GM19395 (cell line): Measurements from ENCODE around the gene NEURL1B.
"Not testable (repeated sequence)": the region's sequence is repeated elsewhere in the genome, so short reads cannot be mapped to it uniquely, and the experiment has no call there.

Experiments
- ATAC-seq: cut with Tn5 transposase; IDR thresholded peaks from one replicate; pipeline ENCODE4 v1.9.1; 2021; ENCODE audit warnings: mild to moderate bottlenecking, moderate library complexity; ENCODE audit not compliant: unreplicated experiment

NEURL1B gene

DNA sequence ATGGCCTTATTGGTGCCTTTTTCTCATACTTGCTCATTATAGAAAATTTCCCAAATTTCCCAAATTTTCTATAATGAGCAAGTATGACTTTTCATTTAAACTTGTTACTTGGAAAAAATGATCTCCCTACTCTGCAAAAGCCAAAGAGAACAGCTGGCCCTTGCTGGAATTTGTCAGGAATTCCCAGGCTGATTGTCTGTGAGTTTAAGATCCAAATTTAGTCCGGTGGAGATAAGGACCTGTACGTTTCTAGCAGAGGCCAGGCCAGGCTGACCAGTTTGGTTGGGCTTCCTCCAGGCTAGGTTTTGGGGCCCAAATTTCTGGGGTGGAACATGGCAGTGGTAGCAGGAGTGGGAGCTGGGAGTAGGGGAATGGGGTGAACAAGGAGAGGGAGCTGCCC is 51.9 kb downstream of the NEURL1B start:
- ATAC-seq: no peak

DNA sequence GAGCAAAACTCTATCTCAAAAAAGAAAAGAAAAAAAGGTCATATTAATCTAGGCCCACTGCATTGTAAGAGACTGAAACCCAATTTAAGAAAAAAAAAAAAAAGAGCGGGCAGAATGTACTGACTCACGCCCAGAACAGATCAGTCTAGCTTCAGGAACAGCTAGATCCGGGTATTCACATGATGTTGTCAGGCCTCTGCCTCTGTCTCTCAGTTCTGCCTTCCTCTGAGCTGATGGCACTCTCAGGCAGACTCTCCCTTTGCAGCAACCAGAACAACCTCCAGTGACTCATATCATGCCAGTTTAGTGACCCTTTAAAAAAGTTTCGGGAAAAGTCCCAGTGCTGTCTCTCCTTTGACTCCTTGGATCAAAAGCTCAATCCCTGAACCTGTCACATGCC is 53.0 kb downstream of the NEURL1B start:
- ATAC-seq: no peak

DNA sequence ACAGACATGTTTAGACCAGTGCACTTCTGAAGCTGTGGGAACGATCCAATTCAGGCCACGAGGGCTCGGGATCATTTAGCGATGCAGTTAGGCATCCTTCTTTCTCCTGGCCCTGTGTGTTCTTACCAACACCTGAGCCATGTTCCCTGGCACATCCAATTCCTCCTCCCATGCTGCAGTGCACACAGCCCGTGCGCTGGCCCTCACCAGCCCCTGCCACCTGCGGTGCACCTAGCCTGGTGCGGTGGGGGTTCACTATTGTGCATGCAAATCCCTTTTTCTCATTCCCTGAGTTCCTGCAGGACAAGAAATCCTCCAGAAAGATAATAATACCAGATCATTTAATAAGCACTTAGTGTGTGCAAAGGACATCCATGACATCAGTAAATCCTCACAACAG is 53.5 kb downstream of the NEURL1B start:
- ATAC-seq: no peak

DNA sequence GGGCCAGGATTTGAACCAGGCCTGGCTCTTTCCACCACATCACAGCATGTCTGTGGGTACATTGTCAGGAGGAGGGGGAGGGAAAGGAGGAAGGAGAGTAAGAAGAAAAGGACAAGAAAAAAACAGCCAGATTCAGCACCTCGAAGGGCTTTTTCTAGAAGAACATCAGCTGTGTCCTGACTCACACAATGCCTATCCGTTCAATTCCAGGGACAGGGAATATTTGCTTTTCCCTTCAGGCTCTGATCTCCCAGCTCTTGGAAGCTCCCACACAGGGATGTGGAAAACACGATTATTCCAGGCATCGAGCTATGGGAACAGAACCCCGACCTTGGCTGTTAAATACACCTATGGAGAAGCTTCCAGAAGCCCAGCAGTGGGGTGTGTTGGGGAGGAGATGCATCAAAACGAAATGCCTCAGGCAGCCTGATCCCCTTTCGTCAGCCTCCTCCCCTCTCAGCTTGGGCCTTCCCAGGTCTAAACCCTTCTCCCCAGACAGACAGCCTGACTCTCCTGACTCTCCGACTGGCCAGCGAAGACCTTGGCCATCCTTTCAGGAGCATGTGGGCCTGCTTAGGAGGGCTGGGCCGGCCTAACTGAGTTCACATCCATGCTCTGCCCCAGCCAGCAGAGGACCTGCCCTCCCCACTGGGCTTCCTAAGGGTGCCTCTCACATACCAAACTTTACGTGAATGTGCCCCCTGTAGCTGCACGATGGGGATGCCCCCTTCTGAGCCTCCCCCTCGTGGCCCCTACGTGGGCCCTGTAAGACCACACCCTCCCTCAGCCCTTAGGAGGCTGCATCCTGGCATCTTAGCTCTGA is 54.4 kb downstream of the NEURL1B start:
- no peak for ATAC-seq

DNA sequence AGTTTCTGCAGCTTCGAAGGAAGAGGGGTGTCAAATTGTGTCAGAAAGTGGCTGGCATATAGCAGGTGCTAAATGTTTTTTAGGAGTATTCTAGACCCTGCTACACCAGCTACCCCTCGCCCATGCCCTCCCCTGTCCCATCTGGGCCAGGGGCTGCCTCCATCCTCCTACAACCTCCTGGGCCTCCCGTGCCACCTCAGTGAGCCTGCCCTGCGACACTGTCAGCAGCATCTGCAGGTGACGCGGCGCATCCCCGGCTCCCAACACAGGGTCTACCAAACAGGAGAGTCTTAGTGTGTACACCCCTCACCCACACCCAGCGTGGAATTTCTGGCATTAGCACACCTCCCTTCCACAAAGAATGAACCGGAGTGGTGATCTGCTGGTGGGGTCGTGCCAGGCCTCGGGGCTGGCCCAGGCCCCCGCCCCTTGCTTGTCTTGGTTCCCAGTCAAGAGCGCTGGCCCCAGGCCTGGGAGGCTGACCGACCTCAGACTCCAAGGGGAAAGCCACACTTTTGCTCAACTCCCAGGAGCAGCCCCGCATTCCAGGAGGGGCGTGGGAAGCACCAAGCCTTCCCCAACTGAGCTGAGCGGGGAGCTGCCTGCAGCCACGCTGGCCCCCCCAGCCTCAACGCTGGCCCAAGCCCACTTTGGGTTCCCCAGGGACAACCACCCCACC is 55.2 kb downstream of the NEURL1B start:
- ATAC-seq: no peak

DNA sequence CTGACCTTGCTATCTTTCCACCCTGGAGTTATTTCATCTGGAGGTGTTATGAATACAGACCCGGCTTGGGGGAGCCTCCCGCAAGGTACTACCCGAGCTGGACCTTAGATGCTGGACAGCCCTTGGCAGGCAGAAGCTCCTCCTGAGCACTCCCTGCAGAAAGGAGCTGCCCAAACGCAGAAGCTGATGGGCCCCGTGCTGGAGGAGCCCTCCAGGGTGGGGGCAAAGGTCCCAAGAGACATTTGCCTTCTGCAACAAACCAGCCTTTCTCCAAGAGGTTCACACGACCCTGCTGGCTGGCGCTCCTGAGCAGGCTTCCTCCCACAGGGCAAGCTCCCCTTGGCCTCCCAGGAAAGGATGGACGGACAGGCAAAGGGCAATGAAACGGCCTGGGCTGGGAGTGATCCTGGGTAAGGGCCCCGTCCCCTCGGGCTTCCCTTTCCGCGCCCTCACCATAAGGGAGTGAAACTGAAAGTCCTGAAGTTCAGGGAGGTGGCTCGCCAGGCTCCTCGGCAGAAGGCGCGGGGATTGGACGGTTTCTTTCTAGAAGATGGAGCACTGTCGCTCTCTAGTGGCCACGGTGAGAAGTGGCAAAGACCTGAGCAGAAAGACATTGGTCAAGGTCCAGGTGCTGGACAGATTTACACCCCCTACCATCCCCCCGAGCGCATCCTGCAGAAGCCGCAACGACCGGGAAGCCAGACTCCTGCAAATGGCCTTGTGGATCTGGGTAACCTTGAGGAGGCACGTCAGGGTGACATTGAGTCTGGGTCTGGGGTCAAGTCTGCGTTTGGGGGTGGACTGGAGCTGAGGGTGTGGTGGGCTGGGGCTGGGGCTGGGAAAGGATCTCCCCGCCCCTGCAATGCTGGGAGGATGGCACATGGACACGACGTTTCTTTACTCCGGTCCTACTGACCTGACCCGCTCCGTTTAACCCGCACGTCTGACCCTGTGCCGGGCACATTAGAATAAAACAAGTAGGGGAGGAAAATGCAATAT is 56.4 kb downstream of the NEURL1B start:
- peak; percentile 92 for ATAC-seq

DNA sequence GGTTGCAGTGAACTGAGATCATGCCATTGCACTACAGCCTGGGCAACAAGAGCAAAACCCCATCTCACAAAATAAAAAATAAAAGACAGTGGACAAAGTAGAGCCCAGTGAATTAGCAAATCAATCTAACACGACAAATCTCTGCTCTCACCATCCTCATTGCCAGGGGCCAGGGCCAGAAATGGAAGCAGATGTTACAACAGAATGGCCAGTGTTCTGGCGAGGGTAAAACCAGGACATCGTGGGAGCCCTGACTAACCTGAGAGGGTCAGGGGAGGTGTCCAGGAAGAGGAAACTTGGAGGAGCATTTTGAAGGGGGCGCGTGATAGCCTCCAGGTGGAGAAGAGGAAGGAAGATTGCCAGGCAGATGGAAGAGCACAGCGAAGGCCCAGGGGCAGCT is 58.4 kb downstream of the NEURL1B start:
- ATAC-seq: no peak

DNA sequence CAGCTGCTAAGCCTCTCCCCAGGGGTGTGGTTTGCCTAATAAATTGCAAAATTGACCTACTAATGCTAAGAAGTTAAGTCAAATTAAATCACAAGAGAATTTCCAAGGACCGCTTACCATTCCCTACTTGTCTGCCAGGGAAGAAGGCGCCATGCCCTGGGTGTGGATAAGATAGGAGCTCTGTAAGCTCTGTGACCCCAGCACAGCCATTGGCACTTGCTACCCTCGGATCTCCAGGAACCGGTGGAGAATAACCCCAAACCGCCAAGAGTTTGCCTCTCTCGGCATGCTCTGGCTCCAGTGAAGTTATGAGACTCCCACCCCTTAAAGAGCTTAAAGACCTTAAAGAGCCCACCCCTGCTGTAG is 58.9 kb downstream of the NEURL1B start:
- no peak for ATAC-seq

DNA sequence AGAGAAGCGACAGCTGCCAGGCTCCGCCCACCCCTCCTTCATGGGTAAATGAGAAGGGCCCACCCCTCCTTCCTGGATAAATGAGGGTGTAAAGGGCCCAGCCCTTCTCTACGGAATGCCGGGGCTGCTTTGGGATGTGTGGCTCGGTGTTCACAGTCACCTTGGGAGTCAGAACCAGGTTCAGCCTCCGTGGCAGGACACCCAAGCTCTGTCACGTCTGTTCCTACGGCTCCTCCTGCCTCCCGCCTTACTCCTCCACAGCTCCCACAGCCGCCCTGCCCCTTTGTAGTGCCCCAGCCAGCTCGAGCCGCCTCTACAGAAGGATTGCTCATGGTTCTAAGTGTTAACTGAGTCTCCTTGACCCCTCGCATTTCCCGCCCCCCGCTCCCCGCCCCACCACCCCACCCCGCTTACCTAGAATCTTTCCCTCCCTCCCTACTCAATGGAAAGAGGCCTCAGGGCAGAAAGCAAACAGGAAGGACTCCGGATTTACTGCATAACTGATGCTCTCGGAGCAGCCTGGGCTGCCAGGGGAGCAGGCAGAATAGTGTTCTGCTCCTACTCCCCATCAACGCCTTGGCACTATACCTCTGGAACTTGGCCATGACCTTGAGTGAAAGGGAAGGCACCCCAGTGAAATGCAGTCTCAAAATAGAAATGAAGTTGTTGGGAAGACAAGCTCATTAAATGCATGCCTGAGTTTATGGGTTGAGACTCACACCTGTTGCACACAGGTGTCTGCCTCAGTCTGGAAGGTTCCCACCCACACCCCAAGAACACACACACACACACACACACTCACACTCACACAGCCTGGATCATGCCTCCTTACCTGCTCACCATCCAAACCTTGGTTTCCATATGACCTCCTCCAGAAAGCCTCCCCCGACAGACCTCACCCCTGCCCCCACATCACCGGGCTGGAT is 59.6 kb downstream of the NEURL1B start:
- ATAC-seq: no peak

DNA sequence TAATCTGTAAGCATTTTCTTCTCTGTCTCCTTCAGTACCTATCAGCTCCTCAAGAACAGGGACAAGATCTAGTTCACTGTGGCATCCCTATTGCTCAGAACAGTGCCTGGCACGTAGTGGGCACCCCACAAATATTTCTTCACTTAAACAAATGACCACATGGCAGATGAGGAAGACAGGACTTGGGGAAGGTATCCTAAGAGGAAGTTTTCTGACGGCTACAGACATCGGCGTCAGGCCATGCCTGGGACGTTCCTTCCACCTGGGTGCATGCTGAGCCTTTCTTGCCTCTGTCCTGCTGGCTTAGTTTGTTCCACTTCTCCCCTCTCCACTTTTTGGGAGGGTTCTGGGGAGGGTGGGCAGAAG is 60.2 kb downstream of the NEURL1B start:
- no peak for ATAC-seq

DNA sequence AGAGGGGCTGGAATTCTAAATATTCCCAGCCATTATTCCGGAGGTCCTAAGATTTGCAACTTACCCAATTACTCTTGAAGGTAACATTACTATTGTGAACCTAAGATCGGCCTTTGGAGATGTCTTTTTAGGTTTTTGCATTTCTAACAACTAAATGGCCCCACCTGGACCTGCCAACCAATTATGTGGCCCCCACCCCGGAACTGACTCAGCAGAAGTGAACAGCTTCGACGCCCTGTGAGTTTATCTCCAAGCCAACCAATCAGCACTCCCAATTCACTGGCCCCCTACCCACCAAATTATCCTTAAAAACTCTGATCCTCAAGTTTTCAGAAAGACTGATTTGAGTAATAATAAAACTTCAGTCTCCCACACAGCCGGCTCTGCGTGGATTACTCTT is 62.9 kb downstream of the NEURL1B start:
- ATAC-seq: no peak

DNA sequence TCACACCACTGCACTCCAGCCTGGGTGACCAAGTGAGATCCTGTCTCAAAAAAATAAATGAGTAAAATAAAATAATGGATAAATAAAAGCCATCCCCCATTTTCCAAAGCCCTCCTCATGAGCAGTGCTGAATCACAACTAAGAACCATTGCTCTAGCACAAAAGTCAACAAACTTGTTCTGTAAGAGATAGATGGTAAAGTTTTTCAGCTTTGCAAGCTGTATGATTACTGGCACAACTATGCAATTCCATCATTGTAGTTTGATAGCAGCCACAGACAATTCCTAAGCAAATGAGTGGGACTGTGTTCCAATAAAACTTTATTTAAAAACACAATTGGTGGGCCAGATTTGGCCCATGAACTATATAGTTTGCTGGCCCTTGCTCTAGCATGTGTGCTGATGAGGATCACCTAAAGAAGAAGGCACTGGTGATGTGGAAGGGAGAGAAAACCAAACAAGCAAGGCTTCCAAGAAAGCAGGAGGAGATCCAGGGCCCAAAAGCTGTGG is 64.6 kb downstream of the NEURL1B start:
- ATAC-seq: no peak

DNA sequence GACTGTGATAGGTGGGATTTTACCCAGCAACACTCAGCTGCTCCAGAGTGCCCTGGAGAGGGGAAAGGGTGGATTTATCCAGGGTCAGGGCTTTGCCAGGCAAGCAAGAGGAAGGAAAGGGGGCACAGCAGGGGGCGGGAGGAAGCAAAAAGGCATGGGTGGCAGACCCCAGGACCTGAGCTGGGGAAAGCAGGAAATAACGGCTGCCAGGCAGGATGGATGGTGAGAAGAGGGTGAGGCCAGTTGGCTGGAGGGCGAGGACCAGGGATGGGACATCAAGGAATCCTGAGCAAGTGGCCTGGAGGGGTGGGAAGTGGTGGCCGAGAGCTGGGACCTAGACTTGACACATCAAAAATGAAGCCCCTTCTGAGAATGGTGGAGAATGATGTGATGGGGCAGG is 65.7 kb downstream of the NEURL1B start:
- no peak for ATAC-seq

DNA sequence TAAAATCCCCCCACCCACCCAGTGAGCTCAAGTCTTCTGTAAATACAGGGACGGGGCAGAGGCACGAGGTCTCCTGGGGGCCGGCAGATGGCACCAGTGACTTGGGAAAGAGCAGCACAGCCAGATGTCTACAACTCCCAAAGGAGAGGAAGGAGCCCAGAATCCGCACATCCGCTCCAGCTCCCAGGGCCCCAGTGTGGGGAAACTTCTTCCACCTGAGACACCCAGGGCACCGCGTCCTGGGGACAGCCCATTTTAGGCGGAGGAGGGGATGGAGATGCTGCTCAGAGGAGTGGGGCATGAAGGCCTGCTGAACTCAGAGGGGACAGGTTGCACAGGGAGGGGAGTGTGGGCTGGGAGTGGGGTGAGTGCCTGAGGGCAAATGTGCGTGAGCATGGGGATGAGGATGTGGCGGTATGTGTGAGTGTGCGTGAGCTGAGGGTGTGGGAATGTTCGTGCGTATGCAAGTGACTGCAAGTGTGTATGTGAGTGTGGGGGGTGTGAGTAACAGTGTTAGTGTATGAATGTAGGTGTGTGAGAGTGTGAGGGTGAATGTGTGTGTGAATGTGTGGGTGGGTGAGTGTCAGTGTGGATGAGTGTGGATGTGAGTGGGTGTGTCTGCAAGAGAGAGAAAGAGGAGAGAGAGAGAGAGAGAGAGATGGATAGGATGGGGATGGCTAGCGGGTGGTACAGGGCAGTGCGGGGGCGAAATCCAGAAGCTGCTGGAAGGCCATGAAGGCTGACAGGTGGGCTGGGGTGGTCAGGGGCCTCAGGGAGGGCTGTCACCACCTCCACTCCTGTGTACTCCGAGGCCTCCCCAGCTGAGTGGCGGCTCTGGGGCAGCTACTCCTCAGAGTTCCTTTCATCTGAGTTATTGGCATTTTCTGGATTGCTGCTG is 66.5 kb downstream of the NEURL1B start:
- ATAC-seq: no peak

DNA sequence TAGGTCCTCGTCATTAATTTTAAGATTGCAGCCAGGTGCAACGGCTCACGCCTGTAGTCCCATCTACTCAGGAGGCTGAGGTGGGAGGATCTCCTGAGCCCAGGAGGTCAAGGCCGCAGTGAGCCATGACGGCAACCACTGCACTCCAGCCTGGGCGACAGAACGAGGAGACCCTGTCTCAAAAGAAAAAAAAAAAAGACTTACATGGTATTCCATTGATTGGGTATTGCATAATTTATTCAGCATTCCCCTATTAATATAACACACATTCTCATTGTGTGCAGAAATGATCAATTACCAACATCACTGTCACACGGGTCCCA is 67.1 kb downstream of the NEURL1B start:
- ATAC-seq: no peak

DNA sequence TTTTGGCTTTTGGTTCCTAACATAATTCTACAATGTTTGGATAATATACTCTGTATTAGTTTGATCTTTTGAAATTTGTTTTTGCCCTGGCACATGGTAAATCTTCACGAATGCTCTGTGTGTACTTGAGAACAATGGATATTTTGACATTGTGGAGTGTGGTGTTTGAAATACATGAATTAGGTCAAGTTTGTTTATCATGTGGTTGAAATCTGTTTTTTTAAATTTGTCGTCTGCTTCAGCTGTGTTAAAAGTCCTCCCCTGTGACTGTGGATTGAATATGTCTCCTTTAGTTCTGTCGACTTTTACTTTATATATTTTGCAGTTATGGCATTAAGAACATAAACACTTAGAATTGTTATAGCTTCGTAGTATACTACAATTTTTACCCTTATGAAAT is 69.6 kb downstream of the NEURL1B start:
- no peak for ATAC-seq

DNA sequence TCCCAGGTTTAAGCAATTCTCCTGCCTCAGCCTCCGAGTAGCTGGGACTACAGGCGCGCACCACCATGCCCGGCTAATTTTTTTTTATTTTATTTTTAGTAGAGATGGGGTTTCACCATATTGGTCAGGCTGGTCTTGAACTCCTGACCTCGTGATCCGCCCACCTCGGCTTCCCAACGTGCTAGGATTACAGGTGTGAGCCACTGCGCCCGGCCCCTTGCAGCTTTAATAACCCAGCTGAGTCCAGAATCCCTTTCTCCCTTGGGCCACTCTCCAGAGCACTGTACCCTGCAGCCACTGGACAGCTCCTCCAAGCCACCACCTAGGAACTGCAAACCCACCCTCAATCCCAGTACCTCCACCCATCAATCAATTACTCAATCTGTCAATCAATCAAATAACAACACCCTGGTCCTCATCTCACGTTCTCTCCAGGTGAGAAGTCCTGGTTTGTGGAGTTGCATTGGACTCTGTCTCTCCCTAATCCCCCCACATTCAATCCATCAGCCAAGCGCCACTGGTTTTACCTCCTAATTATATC is 70.3 kb downstream of the NEURL1B start:
- not testable (repeated sequence) for ATAC-seq

DNA sequence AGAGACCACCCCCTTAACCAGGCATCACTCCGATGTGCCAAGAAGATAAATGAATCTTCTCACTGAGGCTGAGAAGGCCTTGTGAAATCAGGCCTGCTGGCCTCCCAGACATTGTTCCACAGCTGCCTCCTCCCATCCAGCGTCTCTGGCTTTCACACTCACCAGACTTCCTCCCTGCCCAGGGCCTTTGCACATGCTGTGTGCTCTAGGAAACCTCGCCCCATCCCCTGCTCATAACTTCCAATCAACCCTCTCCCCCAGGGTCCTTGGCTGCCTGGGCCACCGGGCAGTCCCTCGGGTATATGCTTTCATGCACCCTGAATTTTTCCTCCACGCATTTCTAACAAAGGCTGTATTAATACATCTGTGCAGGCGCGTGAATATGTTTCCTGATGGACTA is 71.5 kb downstream of the NEURL1B start:
- no peak for ATAC-seq
